Sigmoid colon (tissue), 7 donors: ENCODE data around the gene AZIN2. TPM values are rescaled to one million over a fixed set of nuclear protein-coding genes. Genes with fewer than 3 reads are reported as not detected.

ENCODE experiments used
- DNase-seq: peaks from one replicate; pipeline ENCODE4 v3.0.0-alpha.2; 2019
- H3K27ac ChIP-seq, 4 donors: fragments of 200-600 bp; sonication (generic); one replicate each; pipeline ENCODE4 v1.5.1; 2016 to 2019; ENCODE audit warnings: mild to moderate bottlenecking in 1 of 4
- H3K27me3 ChIP-seq, 3 donors: fragments of 200-600 bp; sonication (generic); one replicate each; pipeline ENCODE4 v1.5.1; 2019; ENCODE audit warnings: mild to moderate bottlenecking in 1 of 3
- H3K36me3 ChIP-seq, 4 donors: fragments of 200-600 bp; sonication (generic); one replicate each; pipeline ENCODE4 v1.5.1; 2016 to 2019
- H3K4me1 ChIP-seq, 4 donors: fragments of 200-600 bp; sonication (generic); one replicate each; pipeline ENCODE4 v1.5.1; 2017 to 2019
- H3K4me3 ChIP-seq, 4 donors: fragments of 200-600 bp; sonication (generic); one replicate each; pipeline ENCODE4 v1.5.1; 2017 to 2019; ENCODE audit warnings: mild to moderate bottlenecking in 2 of 4, moderate library complexity in 1 of 4
- H3K9me3 ChIP-seq, 4 donors: fragments of 200-600 bp in 3 of 4; sonication (generic) in 3 of 4; one replicate each; pipeline versions ENCODE4 v1.5.1 to v1.6.1; 2013 to 2019
- CTCF ChIP-seq, 4 experiments: fragments of 450-650 bp in 3 of 4; fragments of 200-600 bp in 1 of 4; IDR thresholded peaks; one replicate each; pipeline ENCODE4 v1.5.1; 2016 to 2019; ENCODE audit warnings: antibody characterized with exemption in 4 of 4, mild to moderate bottlenecking in 3 of 4, moderate library complexity in 2 of 4
- EP300 ChIP-seq, 4 donors: sonication (generic); formaldehyde crosslinking; IDR thresholded peaks; one replicate each; pipeline ENCODE4 v1.6.1; 2017; ENCODE audit warnings: antibody characterized with exemption in 4 of 4
- POLR2A ChIP-seq, 2 donors: fragments of 450-650 bp; IDR thresholded peaks; one replicate each; pipeline ENCODE4 v1.6.1; 2016; ENCODE audit warnings: antibody characterized with exemption in 2 of 2, mild to moderate bottlenecking in 2 of 2, moderate library complexity in 2 of 2
- POLR2AphosphoS5 ChIP-seq, 4 donors: sonication (generic); formaldehyde crosslinking; IDR thresholded peaks; one replicate each; pipeline ENCODE4 v1.6.1; 2017; ENCODE audit warnings: antibody characterized with exemption in 4 of 4
- WGBS, 2 donors: extraction: QIAGEN DNeasy Blood & Tissue Kit; methylation state at CpG; one replicate each; pipeline ENCODE4 v1.1.7; 2013; 5-methylcytosine and 5-hydroxymethylcytosine counted together
- intact Hi-C: fragments of 100-400 bp; cut with DNase I; formaldehyde crosslinking; loops from one replicate; pipeline ENCODE4 v1.15.1; 2023
- polyA plus RNA-seq, 3 donors: library from polyadenylated mRNA; stranded (reverse); fragments of 200-250 nt; gene quantifications; one replicate each; pipeline ENCODE4 v1.2.3, GENCODE V29; 2013
- total RNA-seq, 4 donors: library from RNA; depleted of rRNA; stranded (reverse); fragments of >200 nt; gene quantifications; one replicate each; pipeline ENCODE4 v1.1.0, GENCODE V29; 2016
- donor health status: healthy with polysubstance abuse.
- donor health status: Bipolar disorder and iron deficiency.
- donor health status: healthy.

AZIN2 gene
- total and polyA plus RNA-seq, 7 donors: 1.1 to 30.9 (median 2.5) TPM

GRCh38 chr1:33088119-33088906 is 7.4 kb downstream of the AZIN2 start:
- TF ChIP-seq EP300 (IDR thresholded peaks at IDR 0.05): no peak
- no peak for TF ChIP-seq POLR2A (IDR thresholded peaks at IDR 0.05)
- no peak for TF ChIP-seq POLR2AphosphoS5 (IDR thresholded peaks at IDR 0.05)
- TF ChIP-seq CTCF (IDR thresholded peaks at IDR 0.05): no peak
- WGBS, 2 donors: 64 to 82% methylated on average over 9 of the region's 9 CpGs
- no peak overlapping the region for H3K4me3 ChIP-seq

DNA sequence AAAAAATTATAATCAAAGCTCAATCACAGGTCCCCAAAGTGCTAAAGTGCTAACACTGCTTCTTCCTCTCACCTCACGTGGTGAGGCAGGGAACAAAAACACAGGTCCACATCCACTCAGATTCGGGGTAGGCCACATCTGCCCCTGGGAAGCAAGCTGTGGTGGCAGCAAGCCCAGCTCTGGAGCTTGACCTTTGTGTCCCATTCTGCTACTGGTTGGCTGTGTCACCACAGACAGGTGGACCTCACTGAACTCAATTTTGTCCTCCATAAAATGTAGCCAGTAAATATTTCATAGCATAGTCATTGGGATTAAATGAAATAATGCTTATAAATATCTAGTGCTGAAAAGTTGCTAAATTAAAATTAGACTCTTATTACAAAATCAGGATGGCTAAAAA is 8.5 kb downstream of the AZIN2 start:
- Histone ChIP-seq H3K9me3 (no peaks in the 10 kb centered on the region), H3K27me3 (no peaks in the 10 kb centered on the region), H3K4me1 (no peaks in the 10 kb centered on the region), H3K4me3 (no peak overlapping the region), H3K36me3 (no peaks in the 10 kb centered on the region), H3K27ac (no peak overlapping the region)
- WGBS, 2 donors: 54 to 81% methylated on average over 2 of the region's 2 CpGs
- intact Hi-C loops: no loop called here
- DNase-seq: no peak
- TF ChIP-seq POLR2A (IDR thresholded peaks at IDR 0.05) (no peak), EP300 (IDR thresholded peaks at IDR 0.05) (no peak), POLR2AphosphoS5 (IDR thresholded peaks at IDR 0.05) (no peak), CTCF (IDR thresholded peaks at IDR 0.05) (no peak)

More at GRCh38 chr1:33088119-33088906, 7.4 kb downstream of the AZIN2 start:
- no peaks in the 10 kb centered on the region for H3K27me3 ChIP-seq
- DNase-seq: no peak
- no peaks in the 10 kb centered on the region for H3K9me3 ChIP-seq
- H3K36me3 ChIP-seq: no peaks in the 10 kb centered on the region
- no peak overlapping the region for H3K27ac ChIP-seq
- no peaks in the 10 kb centered on the region for H3K4me1 ChIP-seq
- intact Hi-C loops: no loop called here

DNA sequence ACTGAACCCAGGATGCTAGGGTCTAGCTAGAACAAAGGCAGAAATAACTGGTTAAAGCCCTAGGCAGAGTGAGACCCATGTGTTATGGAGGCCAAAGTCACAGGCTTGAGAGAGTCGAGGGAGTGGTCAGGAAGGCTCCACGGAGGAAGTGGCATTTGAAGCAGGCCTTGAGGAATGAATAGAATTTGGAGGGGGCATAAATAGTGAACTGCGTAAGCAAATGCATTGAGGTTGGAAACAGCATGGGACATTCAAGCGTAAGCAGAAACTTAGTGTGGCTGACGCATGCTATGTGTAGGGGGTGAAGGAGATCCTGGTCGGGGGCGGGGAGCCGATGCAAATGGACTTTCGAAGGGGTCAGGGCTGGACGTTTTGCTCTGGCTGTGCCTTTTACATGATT is 11.5 kb downstream of the AZIN2 start:
- intact Hi-C loops: no loop called here
- Histone ChIP-seq H3K4me3 (no peak overlapping the region), H3K9me3 (no peaks in the 10 kb centered on the region), H3K27me3 (no peaks in the 10 kb centered on the region), H3K4me1 (no peaks in the 10 kb centered on the region), H3K27ac (no peak overlapping the region), H3K36me3 (no peaks in the 10 kb centered on the region)
- no peak for TF ChIP-seq EP300 (IDR thresholded peaks at IDR 0.05)
- no peak for TF ChIP-seq CTCF (IDR thresholded peaks at IDR 0.05)
- TF ChIP-seq POLR2AphosphoS5 (IDR thresholded peaks at IDR 0.05): no peak
- TF ChIP-seq POLR2A (IDR thresholded peaks at IDR 0.05): no peak
- no peak for DNase-seq
- 91 to 92% methylated on average over 10 of the region's 10 CpGs for WGBS, 2 donors

- H3K27me3 ChIP-seq: no peaks in the 10 kb centered on the region
- 95% methylated on average over 5 of the region's 5 CpGs for WGBS, 2 donors
- DNase-seq: no peak
- H3K9me3 ChIP-seq: no peaks in the 10 kb centered on the region
- H3K4me3 ChIP-seq: no peak overlapping the region
- H3K4me1 ChIP-seq: no peaks in the 10 kb centered on the region
- intact Hi-C loops: no loop called here
- H3K36me3 ChIP-seq: no peaks in the 10 kb centered on the region
- no peak overlapping the region for H3K27ac ChIP-seq
- TF ChIP-seq POLR2A (IDR thresholded peaks at IDR 0.05) (no peak), EP300 (IDR thresholded peaks at IDR 0.05) (no peak), CTCF (IDR thresholded peaks at IDR 0.05) (no peak)
Measured at GRCh38 chr1:33093004-33093403, 12.1 kb downstream of the AZIN2 start.

DNA sequence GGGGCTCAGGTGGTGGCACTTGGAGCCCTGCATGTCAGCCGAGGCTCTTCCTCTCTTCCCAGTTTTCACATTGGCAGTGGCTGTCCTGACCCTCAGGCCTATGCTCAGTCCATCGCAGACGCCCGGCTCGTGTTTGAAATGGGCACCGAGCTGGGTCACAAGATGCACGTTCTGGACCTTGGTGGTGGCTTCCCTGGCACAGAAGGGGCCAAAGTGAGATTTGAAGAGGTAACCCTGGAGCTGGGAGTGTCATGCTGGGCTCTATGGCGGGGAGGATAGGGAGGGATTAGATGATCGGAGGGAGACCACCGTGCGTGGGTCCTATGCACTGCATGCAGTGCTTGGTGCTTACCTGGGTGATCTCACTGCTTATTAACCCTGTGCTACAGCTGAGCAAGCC is 13.5 kb downstream of the AZIN2 start:
- Histone ChIP-seq H3K27me3 (no peaks in the 10 kb centered on the region), H3K4me1 (no peaks in the 10 kb centered on the region), H3K9me3 (no peaks in the 10 kb centered on the region), H3K27ac (no peak overlapping the region), H3K36me3 (no peaks in the 10 kb centered on the region), H3K4me3 (no peak overlapping the region)
- intact Hi-C loops: no loop called here
- no peak for DNase-seq
- WGBS, 2 donors: 93 to 95% methylated on average over 11 of the region's 11 CpGs
- TF ChIP-seq CTCF (IDR thresholded peaks at IDR 0.05) (no peak), POLR2A (IDR thresholded peaks at IDR 0.05) (no peak), EP300 (IDR thresholded peaks at IDR 0.05) (no peak), POLR2AphosphoS5 (IDR thresholded peaks at IDR 0.05) (no peak)
